Epithelial cell of esophagus (primary cell): ENCODE measurements around the gene PCSK7.

Experiments used
- DNase-seq: peaks from one replicate; pipeline ENCODE4 v3.0.0; 2010; ENCODE audit warnings: low read depth
- H3K4me3 ChIP-seq: 2 replicates; pipeline ENCODE4 v1.5.1; 2011; ENCODE audit warnings: mild to moderate bottlenecking, low read length, control low read depth
- CTCF ChIP-seq: IDR thresholded peaks from 2 replicates; pipeline ENCODE4 v1.5.1; 2011; ENCODE audit warnings: low read depth, mild to moderate bottlenecking, low read length, control low read depth, inconsistent platforms; ENCODE audit not compliant: insufficient read depth; ENCODE audit errors: missing control alignments

PCSK7 gene

GRCh38 chr11:117194267-117194666, 37.6 kb downstream of the PCSK7 start:
- DNase-seq, result no peak
- H3K4me3 ChIP-seq, result no peak overlapping the region
- no peak for TF ChIP-seq CTCF

- no peak overlapping the region for H3K4me3 ChIP-seq
- DNase-seq, result no peak
- no peak for TF ChIP-seq CTCF
Observed at GRCh38 chr11:117193130-117194020, 38.5 kb downstream of the PCSK7 start.

- no peak overlapping the region for H3K4me3 ChIP-seq
- DNase-seq, result no peak
Observed at GRCh38 chr11:117192401-117192875, 39.4 kb downstream of the PCSK7 start.

GRCh38 chr11:117191680-117192400, 40.0 kb downstream of the PCSK7 start:
- TF ChIP-seq CTCF, result no peak
- H3K4me3 ChIP-seq, result no peak overlapping the region
- DNase-seq, result no peak

More at GRCh38 chr11:117192401-117192875, 39.4 kb downstream of the PCSK7 start:
- no peak for TF ChIP-seq CTCF

- no peak overlapping the region for H3K4me3 ChIP-seq
- TF ChIP-seq CTCF, result no peak
- DNase-seq, result no peak
Observed at GRCh38 chr11:117189941-117190544, 41.8 kb downstream of the PCSK7 start.

- no peak for TF ChIP-seq CTCF
- DNase-seq, result no peak
- H3K4me3 ChIP-seq, result no peak overlapping the region
Observed at GRCh38 chr11:117189191-117189940, 42.5 kb downstream of the PCSK7 start.
